H7 (cell line): ENCODE measurements around the gene P2RY14. TPM values are rescaled to one million over a fixed set of nuclear protein-coding genes. Genes with fewer than 3 reads are reported as not detected.

Experiments
- DNase-seq: peaks from one replicate; pipeline ENCODE4 v3.0.0; 2012
- H3K27me3 ChIP-seq: 2 replicates; pipeline ENCODE4 v1.6.0; 2011; ENCODE audit warnings: mild to moderate bottlenecking, low read length; ENCODE audit not compliant: control insufficient read depth, insufficient read depth
- H3K36me3 ChIP-seq: replicated peaks from 2 replicates; pipeline ENCODE4 v1.5.1; 2011; ENCODE audit warnings: low read length; ENCODE audit not compliant: control insufficient read depth, insufficient read depth
- H3K4me3 ChIP-seq: 2 replicates; pipeline ENCODE4 v1.5.1; 2011; ENCODE audit warnings: low read depth, mild to moderate bottlenecking, control low read depth, low read length, moderate library complexity; ENCODE audit not compliant: insufficient read depth
- total RNA-seq: library from RNA; depleted of rRNA; stranded (reverse); fragments of >200 nt; shearing (Covaris generic); gene quantifications from 2 replicates; pipeline ENCODE4 v1.2.3, GENCODE V29; 2014

Gene P2RY14
- total RNA-seq, 1 experiment from 2014 or later = not detected

GRCh38 chr3:151307583-151308488 is 29.5 kb upstream of the P2RY14 start:
- no peak for DNase-seq
- H3K27me3 ChIP-seq = no peaks in the 10 kb centered on the region
- H3K36me3 ChIP-seq = no peaks in the 10 kb centered on the region
- no peak overlapping the region for H3K4me3 ChIP-seq

DNA sequence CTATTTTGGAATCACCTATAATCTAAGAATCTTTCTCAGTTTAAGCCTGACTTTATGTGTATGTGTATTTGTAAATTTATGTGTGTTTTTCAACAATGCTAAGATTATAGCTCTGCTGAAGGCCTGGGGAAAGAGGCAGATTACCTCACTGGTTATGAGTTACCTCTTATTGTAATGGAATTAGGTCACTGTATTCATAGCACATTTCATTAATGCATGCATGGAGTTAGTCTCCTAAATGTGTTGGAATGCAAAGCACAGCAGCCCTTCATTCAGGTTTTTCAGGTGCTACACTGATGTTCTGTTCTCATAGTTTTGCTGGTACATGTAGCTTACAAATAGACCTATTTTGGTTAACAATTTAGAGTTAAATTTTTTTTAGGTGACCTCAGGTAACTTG is 28.8 kb upstream of the P2RY14 start:
- H3K27me3 ChIP-seq = no peaks in the 10 kb centered on the region
- DNase-seq = no peak
- no peak overlapping the region for H3K4me3 ChIP-seq
- no peaks in the 10 kb centered on the region for H3K36me3 ChIP-seq

- H3K27me3 ChIP-seq = no peaks in the 10 kb centered on the region
- H3K36me3 ChIP-seq = no peaks in the 10 kb centered on the region
- H3K4me3 ChIP-seq = no peak overlapping the region
- DNase-seq = no peak
Observed at GRCh38 chr3:151306168-151306810, 27.9 kb upstream of the P2RY14 start.

DNA sequence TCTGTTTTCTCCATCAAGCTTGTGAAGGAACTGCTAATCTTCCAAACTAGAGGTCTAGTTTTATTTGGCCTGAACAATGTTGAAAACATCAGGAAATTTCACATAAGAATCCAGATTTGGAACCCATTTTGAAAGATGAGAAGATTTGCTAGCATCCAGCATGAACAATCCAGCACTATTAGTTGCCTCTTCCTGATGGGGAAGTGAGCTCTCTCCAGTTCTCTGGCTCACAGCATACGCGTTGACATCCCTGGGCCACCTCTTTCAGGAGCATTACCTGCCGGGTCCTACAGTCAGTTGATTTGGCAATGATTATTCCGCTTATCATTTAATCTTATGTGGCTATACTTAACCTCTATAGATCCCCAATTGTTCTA is 27.4 kb upstream of the P2RY14 start:
- Histone ChIP-seq H3K27me3 (no peaks in the 10 kb centered on the region), H3K4me3 (no peak overlapping the region), H3K36me3 (no peaks in the 10 kb centered on the region)
- no peak for DNase-seq

DNA sequence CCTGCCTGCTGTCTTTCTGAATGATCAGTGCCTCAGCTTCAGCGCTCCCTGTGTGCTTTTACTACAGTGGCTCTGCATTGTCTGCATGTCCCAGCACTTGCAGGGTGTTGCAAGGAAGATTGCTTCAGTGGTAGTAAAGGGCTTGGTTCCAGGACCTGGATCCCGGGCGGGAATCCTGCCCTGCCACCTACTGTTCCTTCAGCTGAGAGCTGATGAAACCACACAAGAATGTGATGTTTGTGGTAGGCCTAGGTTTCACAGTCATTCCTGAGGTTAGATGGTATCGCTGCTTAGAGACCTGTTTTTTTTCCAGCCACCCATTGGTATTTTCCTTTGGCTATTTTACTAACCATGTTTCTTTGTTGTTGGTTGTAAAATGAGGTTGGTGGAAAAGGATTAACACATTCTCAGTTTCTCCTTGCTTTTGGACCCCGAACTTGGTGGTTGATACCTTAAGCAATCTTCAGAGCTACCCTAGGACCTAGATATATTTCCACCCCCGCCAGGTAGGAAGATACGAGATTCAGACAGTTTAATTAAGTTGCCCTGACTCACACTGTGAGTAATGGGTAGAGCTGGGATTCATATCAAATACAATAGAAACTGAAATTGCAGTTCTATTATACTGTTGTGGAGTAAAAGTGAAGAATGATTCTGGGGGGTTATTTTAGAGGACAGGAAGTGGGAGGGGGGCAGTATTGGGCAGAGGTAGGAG is 26.9 kb upstream of the P2RY14 start:
- no peak overlapping the region for H3K4me3 ChIP-seq
- H3K36me3 ChIP-seq = no peaks in the 10 kb centered on the region
- peak; percentile 27 for DNase-seq
- H3K27me3 ChIP-seq = no peaks in the 10 kb centered on the region

DNA sequence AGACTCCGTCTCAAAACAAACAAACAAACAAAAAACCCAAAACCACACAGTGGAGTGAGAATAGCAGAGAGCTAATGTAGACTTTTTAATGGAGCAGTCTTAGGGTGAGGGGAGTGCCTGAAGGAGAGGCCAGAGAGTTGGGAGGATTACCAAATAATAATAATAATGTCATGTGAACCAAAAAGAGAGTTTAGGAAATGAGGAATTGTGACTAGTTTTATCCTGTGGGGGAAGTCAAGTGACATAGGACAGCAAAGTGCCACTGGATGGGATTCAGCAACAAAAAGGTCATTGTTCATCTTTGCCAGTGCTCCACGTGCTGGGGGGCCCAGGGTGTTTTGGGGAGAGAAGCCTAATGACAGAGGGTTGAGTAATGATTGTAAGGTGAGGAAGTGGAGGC is 25.4 kb upstream of the P2RY14 start:
- Histone ChIP-seq H3K27me3 (no peaks in the 10 kb centered on the region), H3K4me3 (no peak overlapping the region), H3K36me3 (no peaks in the 10 kb centered on the region)
- DNase-seq = no peak

- Histone ChIP-seq H3K4me3 (no peak overlapping the region), H3K27me3 (no peaks in the 10 kb centered on the region), H3K36me3 (no peaks in the 10 kb centered on the region)
- DNase-seq = no peak
Observed at GRCh38 chr3:151301787-151302186, 23.4 kb upstream of the P2RY14 start.

DNA sequence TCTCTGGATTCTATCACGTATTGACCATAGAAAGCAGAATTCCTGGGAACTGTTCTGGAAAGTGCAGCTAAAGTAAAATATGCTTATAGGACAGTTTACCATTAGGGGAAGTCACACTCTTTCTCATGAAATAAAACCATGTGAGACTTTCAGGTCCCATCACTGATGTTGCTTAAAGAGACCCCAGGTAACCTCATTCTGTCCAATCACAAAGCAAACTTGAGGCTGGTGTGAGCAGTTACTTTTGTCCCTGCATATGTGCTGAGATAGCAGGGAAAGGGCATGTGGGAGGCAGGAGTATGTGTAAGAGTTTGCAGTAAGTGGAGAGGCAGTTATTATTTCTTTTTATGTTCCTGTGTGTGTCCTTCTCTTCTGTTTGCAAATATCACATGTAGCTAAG is 22.2 kb upstream of the P2RY14 start:
- H3K27me3 ChIP-seq = no peaks in the 10 kb centered on the region
- H3K36me3 ChIP-seq = no peaks in the 10 kb centered on the region
- DNase-seq = no peak
- H3K4me3 ChIP-seq = no peak overlapping the region

GRCh38 chr3:151299006-151299405 is 20.7 kb upstream of the P2RY14 start:
- Histone ChIP-seq H3K36me3 (no peaks in the 10 kb centered on the region), H3K4me3 (no peak overlapping the region), H3K27me3 (no peaks in the 10 kb centered on the region)
- DNase-seq = no peak

- Histone ChIP-seq H3K36me3 (no peaks in the 10 kb centered on the region), H3K27me3 (no peaks in the 10 kb centered on the region), H3K4me3 (no peak overlapping the region)
- DNase-seq = no peak
Observed at GRCh38 chr3:151297429-151297828, 19.1 kb upstream of the P2RY14 start.

DNA sequence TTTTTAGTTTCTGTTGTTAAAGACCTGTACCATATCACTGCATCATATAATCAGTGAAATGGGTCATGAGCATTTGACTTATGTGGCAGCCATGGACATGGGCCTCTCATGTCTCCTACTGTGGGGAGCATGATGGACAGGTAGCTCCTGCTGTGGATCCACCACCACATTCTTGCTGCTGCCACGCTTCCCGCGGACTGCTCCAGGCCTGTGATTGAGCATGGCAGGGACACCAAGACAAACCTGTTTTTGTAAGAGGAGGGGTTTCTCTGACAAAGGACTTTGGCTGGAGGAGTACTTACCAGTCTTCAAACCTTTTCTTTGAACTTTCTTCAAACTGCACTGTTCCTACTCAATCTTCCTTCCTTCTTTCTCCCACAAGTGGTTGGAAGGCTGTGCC is 17.9 kb upstream of the P2RY14 start:
- no peak for DNase-seq
- Histone ChIP-seq H3K4me3 (no peak overlapping the region), H3K27me3 (no peaks in the 10 kb centered on the region), H3K36me3 (no peaks in the 10 kb centered on the region)

GRCh38 chr3:151293127-151293526 is 14.8 kb upstream of the P2RY14 start:
- DNase-seq = no peak
- H3K27me3 ChIP-seq = no peaks in the 10 kb centered on the region
- H3K4me3 ChIP-seq = no peak overlapping the region
- no peaks in the 10 kb centered on the region for H3K36me3 ChIP-seq

DNA sequence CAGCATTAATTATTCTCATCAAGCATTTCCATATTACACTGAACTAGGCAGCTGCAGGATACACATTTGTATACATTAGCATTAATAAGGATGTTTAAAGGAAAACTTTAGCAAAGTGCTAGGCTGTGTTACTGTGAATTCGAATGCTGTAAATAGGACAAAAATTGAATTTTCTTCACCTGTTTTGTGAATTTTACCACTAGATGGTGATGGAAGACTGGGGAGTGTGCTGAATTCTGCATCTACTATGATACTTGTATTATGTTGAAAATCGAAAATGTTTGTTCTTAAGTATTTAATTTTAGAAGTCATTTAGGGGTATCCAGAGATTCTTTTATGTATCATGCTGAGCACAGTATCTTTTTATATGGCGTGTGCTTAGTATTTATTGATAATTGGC is 12.3 kb upstream of the P2RY14 start:
- no peaks in the 10 kb centered on the region for H3K36me3 ChIP-seq
- H3K4me3 ChIP-seq = no peak overlapping the region
- H3K27me3 ChIP-seq = no peaks in the 10 kb centered on the region
- DNase-seq = peak; percentile 4

GRCh38 chr3:151289445-151289844 is 11.1 kb upstream of the P2RY14 start:
- Histone ChIP-seq H3K36me3 (no peaks in the 10 kb centered on the region), H3K27me3 (no peaks in the 10 kb centered on the region), H3K4me3 (no peak overlapping the region)
- DNase-seq = no peak

DNA sequence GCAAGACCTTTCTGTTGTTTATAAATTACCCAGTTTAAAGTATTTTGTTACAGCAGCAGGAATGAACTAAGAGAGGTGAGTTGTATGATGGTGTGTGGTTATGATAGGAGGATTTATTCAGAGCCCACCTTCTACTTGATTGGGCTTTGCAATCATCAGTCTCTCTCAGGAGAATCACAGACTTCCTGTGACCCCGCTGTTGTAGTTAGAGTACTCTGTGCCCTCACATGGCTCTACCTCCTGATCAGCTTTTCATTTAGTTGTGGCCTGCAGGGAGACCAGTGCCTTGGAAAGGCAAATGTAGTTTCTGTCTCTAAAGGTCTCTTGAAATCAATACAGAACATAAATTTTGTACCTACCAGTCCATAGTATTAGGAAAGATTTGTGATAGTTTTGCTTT is 7.6 kb upstream of the P2RY14 start:
- no peaks in the 10 kb centered on the region for H3K27me3 ChIP-seq
- H3K36me3 ChIP-seq = no peaks in the 10 kb centered on the region
- H3K4me3 ChIP-seq = no peak overlapping the region
- no peak for DNase-seq
